Activated CD8-positive, alpha-beta memory T cell treated with anti-CD3 and anti-CD28 coated beads, Interleukin-2, amount 50 U/mL, for 24 hours (primary cell): ENCODE results near the gene CALML4.
"Not testable (repeated sequence)": the region's sequence is repeated elsewhere in the genome, so short reads cannot be mapped to it uniquely, and the experiment has no call there.

Experiments used
- DNase-seq: peaks from one replicate; pipeline ENCODE4 v3.0.0-alpha.2; 2020; ENCODE audit errors: extremely low read depth

The CALML4 gene, protein sequence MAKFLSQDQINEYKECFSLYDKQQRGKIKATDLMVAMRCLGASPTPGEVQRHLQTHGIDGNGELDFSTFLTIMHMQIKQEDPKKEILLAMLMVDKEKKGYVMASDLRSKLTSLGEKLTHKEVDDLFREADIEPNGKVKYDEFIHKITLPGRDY

DNA sequence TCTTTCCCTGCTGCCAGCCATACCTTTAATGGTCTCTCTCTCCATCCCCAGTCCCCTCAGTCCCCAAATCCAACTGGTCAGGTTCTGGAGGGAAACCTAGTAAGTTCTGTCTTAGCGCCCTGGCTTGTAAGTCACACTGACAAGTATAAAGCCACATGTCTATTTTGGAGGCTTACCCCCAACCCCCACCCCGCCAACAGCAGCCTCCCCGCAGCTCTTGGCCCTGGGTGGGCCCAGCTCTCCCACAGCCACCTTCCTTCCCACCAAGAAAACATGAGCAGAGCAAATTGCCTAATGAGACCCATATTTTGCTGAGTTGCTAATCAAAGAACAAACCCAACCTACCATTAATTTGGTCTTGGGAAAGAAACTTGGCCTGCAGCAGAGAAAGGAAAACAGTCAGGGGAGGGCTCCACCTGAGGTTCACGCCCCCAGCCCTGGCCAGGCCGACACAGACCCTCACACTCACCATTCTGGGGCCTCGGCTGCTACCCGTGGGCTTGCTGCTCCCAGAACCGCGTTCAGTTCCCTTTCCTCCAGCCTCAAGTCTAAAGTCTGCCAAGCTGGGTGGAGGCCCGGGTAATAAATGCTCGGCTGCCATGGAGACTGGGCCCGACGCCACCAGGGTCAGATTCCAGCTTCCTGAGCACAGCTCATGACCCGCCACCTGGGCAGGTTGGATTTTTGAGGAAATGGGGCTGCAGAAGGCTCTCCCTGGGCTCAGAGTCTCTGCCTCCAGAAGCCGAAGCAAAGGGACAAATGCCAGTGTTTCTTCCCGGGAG lies at the start of gene CALML4:
CALML4 (minus strand) TSS at position 557 of the 782 bp plus-strand sequence; CDS start at position 472, 85 bp downstream.
- no peak for DNase-seq

DNA sequence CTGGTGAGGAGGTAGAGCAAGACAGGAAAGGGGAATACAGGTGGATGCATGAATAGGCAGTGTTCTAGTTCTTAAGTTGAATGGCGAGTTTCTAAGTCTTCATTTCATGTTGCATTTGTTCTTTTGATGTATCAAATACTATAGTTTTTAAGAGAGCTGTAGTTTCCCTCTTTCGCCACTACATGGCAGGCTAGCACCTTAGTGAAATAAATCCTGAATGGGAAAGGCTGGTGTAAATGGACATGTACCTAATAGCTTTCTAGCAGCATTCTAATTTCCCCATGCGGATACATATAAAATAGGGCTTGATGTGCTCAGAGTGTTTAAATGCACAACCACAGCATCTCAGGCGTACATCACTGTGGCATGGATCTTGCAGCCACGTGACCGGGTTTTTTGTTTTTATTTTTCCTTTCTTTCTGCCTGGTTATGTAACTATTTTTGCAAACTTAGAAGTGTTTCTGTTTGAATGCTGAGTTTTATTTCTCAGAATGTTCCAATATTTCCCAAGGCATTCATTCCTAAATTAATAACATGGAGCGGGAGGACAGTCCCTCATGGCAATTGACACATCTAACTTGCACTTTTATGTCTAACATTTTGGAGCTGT lies 47.9 kb upstream of the CALML4 start:
- no peak for DNase-seq

DNA sequence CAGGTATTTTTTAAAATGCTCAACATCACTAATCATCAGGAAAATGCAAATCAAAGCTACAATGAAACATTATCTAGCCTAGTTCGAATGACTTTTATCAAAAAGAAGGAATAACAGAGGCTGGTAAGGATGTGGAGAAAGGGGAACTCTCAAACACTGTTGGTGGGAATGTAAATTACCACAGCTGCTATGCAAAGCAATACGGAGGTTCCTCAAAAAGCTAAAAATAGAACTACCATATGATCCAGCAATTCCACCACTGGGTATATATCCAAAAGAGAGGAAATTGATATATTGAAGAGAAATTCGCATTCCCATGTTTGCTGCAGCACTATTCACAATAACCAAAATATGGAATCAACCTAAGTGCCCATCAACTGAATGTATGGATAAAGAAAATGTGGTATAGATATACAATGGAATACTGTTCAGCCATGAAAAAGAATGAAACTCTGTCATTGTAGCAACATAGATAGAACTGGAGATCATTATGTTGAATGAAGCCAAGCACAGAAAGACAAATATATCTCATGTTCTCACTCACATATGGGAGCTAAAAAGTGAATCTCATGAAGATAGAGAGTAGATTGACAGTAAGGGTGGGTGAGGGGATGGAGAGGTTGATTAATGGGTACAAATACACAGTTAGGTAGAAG lies 44.1 kb upstream of the CALML4 start:
- no peak for DNase-seq

DNA sequence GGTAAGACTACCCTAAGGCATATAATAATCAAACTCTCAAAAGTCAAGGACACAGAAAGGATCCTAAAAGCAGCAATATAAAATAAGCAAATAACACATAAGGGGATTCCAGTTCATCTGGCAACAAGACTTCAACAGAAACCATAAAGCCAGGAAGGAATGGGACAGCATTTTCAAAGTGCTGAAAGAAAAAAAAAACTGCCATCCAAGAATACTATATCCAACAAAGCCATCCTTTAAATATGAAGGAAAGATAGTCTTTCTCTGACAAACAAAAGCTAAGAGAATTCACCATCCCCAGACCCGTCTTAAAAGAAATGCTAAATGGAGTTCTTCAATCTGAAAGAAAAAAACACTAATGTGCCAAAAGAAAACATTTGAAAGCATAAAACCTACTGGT lies 39.1 kb upstream of the CALML4 start:
- no peak for DNase-seq

DNA sequence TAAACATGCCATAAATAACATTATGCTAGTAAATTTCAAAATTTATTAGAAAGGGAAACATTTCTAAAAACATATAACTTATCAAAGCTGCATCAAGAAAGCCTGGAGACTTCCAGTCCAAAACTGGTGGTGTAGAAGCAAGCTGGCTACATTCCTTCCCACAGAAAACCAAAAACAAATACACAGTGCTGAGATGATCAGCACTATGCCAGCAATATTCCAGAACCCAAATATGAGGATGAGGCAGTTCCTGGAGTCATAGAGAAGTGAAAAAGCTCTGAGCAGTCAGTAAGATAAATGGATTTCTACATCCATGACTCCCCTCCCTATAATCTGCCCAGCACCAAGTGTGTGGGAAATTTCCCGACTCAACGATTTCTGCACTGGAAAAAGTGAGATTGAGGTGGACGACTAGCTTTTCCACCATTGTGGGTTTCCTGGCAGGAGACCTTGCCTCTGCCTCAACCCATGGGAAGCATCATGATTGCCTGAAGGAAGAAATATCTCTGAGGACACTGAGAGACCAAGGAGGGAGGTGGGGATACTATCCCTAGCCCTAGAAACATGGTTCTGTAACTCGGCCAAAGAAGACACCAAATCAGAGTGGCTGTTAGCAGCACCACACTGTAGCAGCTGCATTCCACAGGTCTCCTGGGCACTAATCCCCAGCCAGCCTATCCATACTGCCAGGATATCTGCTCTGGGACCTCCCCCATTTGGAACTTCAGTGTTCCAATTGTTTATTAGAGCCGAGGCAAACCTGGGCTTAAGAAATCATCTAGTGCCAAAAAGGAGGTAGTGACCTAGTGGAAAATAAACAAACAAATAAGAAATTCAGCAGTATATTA lies 36.2 kb upstream of the CALML4 start:
- DNase-seq, result no peak

DNA sequence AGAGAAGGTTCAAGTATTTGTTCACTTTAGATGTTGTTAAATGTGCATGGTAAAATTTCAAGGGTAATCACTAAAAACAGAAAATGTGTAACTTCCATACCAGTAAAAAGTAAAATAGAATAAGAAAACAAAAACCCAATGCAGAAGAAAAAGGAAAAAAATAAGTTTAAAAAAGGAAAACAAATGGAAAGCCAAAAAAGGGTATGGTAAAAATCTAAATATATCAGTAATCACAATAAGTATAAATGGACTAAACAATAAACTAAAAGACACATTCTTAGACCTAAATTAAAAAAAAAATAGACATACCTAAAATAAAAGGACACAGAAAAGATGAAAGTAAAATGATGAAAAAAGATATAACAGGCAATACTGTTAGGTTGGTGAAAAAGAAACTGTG lies 33.9 kb upstream of the CALML4 start:
- DNase-seq, result no peak

DNA sequence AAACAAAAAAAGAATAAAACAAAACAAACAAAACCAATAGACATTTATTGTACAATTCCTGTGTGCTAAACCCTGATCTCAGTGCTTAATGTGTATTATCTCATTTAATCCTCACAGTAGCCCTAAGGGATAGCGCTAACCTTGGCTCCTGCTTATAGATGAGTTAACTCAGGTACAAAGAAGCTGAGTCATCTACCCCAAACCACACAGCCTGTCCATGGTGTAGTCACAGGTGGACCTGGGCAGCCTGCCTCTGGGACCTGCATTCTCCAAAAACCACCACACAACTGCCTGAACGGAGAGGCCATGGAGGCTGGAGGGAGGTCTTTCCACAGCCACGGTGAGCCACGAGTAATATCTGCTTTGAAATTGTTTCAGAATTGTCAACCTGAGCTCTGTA lies 29.9 kb upstream of the CALML4 start:
- no peak for DNase-seq

DNA sequence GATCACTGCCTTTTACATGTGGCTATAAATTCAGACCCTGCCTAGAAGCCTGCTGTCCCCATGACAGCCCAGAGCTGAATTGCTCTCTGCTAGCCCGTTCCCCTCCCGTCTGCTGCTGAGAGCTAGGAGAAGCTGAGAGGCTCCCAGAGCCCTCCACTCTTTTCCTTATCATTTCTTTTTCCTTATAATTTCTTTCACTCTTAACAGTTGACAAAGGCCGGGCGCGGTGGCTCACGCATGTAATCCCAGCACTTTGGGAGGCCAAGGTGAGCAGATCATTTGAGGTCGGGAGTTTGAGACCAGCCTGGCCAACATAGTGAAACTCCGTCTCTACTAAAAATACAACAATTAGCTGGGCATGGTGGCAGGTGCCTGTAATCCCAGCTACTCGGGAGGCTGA lies 29.4 kb upstream of the CALML4 start:
- DNase-seq, result not testable (repeated sequence)

DNA sequence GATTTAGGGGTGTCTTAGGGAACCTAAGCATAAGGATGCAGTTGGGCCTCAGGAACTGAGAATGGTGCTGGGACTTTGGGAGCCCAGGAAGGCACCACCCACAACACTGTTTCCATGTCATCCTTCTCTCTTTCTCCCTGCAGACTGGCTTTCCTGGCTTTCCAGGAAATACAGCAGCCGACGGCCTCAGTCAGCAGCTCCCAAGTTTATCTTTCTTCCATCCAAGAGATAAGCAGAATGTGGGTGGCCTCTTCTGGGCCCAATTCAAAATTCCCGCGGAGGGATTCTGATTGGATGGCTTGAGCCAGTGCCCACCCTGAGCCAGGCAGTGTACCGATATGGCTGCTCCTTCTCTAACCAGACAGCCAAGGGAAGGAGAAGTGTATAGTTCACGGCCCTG lies 28.9 kb upstream of the CALML4 start:
- no peak for DNase-seq

DNA sequence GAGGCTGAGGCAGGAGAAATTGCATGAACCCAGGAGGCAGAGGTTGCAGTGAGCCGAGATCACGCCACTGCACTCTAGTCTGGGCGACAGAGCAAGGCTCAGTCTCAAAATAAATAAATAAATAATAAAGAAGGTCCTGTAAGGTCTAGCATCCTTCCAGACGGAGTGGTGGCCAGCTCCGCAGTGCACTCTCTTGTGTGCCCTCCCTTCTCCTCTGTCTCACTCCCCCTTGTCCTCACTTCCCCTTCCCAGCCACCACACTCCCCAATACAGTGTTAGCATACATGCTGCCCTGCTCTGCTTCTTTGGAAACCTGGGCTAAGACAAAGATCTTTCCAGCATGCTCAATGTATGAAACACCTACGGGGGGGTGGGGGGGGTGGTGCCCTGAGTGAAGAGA lies 27.8 kb upstream of the CALML4 start:
- no peak for DNase-seq

DNA sequence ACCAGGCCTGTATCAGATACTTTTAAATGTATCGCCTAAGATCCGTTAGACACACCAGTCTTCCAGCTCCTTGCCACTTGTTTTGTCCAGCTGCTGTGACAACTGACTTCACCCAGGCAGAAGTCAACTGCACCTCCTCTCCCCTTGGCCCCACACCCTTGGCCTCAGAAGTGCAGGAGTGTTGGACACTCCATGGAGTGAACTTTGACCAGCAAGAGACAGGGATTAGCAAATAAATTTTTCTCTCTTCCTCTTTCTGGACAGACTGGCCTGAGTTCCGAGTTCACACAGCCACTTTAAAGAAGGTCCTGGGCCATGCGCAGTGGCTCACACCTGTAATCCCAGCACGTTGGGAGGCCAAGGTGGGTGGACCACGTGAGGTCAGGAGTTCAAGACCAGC lies 27.3 kb upstream of the CALML4 start:
- no peak for DNase-seq

DNA sequence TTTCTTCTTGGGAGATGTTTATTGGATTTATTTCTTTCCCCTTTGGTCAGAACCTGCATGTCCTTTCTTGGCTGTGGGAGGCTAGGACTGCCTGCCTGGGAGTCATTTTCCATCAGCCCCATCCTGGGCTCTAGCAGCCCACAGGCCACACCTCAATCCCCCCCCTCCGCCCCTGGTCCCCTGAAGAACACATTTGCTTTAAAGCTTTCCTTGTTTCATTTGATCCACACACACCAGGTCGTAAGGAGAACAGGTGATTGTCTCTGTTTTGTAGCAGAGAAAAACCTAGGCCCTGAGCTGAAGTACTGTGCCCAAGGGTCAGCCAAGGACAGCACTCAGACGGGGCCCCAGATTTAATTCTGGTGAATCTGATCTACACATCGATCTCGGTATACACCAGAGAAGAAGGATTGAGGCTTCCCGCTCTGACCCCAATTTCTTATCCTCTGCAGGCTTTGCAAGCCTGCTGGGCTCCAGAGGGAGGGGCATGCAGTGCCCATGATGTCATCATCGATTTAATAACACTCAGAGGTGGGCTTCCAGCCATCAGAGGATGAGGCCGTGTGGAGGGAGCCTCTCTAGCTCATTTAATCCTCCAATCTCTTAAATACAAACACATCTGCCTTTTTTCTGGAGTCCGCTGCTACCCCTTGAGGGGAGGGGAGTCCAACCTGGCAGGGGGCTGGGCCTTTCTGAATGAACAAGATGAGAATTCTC lies 26.1 kb upstream of the CALML4 start:
- no peak for DNase-seq

DNA sequence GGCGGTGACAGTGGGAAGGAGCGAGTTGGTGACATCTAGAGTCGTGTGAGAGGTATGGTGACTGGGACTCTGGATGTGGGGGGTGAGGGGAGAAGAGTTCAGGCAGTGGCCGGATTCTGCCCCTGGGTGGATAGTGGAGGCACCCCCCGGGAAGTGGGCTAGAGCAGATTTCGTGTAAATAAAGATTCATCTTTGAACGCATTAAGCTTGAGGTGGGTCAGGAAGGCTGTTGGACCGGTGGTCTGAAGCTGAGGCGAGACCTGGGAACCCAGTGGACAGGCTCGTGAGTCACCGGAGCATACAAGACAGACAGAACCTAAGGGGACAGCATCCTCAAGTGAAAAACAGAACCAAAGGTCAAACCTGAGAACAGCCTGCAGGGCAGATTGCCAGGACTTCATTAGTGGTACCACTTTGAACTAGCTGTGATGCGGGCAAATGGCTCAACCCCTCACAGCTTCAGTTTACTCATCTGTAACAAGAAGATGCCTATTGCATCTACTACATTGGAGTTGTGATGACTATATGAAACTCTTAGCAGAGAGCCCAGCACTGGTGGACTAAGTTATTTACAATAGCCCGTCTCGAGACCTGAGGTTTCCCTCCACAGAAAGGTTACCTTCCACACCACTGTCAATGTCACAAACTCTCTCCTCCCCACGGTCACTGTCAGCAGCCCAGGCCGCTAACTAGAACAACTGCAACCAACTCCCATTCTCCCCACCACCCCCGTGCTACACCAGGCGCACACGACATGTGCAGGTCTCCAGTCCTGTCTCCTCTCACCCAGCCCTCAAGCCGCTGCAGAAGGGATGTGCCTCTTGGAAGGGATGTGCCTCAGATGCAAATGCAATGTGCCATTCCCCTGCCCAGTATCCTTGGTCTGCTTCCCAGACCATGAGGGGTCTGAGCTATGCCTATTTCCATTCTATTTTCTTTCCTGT lies 25.3 kb upstream of the CALML4 start:
- no peak for DNase-seq

DNA sequence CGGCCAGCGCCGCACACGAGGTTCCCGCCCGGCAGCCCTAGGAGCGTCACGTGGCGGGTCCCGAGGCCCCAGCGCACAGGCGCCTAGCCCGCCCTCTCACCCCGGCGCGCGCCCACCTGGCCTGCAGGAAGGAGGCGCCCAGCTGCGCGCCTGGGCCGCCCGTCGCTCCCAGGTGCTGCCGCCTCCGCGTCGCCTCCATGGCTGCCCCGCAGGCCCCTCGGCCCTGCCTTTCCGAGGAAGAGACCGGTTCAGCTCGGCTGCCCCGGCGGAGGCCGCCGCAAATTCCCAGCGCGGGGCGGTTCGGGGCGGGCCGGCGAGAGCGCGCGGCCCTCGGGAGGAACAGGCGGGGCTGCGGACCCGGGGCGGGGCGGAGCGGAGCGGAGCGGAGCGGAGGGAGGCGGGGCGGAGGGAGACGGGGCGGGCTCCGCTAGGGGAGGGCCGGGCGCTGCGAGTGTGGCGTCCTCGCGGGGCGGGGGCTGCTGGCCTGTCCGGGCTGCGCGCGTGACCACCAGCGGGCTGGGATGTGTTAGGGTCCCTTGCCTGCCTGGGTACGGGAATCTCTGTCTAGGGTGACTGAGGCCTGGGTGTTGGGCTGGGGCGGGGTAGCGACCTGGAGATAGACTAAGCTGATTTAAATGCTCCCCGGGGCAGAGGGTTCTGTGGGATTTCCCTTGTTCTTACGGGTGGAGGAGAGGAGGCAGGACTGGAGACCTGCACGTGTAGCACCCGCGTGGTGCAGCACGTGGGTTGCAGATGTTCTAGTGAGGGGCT lies 24.4 kb upstream of the CALML4 start, which contains the start of gene CLN6:
CLN6 (minus strand) TSS at position 343 of the 771 bp plus-strand sequence; CDS start at position 199, 144 bp downstream.
- no peak for DNase-seq

DNA sequence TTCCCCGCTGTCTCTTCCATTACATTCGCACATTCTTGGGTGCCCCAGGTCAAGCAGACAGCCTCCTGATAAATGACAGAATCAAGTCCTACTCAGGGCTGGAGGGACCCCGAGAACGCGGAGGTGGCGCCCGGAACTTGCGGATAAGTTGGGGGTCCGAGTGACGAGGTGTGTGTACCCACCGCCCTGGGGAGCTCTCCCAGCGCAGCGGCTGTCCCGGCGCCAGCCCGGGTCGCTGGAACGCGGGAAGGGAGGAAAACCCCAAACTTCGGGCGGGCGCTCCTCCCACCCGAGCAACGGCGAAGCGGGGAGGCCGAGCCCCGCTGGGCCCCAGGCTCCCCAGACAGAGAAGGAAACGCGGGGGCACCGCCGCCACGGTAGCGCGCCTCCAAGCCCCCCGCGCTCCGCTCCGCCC lies 23.8 kb upstream of the CALML4 start:
- no peak for DNase-seq

DNA sequence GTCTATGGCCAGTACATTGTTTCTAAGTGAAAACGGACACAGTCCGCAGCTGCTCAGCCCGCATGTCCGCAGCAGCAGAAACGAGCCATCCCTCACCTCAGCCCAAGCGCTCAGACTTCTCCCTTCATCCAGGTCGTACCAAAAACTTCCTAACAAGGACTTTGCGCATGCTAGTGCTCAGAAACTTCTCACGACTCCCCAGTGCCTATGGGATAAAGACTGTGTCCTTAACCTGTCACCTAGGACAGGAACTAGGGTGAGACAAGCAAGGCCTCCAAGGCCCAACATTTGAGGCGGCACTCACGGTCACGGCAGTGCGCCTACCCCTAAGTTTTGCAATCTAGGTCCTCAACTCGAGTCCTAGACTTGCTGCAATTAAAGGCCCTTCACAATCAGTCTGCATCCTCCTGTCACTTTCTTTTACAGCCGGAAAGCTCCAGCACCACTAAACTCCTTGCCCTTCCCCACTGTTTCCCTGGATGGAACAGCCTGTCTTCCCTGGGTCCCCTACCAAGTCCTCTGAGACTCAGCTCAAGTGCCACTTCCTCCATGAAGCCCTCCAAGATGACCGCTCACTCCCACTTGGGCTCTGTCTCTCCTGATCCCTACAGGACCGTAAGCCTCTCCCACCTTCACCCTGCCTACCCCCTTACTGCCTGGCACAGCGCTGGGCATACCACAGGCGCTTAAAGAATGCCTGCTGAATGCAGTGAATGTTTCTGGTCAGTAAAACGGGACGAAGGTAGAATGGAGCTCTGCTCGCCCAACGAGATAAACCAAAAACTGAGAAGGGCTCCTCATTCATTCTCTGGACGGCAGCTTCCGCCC lies 23.2 kb upstream of the CALML4 start:
- DNase-seq, result no peak

DNA sequence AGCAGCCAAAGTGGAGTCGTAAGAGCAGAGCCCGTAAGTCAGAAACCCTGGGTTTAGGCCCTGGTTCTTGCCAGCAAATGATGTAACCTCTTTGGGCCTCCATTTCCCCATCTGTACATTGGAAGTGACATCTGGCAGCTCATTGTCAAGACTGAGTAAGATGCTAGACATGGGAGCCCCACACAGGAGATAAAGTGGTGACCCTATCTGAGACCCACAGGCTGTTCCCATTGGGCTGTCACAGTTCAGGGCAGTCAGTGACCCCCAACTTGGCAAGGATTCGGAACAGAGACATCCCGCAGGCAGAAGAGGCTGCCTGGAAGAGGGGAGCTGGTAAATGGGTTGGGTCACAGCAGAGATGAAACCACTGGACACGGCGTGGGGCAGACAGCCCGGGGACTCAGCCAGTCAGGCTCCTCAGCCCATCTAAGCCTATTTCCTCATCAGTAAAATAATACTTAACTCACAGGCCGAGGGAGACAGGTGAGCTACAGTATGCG lies 22.6 kb upstream of the CALML4 start:
- no peak for DNase-seq

DNA sequence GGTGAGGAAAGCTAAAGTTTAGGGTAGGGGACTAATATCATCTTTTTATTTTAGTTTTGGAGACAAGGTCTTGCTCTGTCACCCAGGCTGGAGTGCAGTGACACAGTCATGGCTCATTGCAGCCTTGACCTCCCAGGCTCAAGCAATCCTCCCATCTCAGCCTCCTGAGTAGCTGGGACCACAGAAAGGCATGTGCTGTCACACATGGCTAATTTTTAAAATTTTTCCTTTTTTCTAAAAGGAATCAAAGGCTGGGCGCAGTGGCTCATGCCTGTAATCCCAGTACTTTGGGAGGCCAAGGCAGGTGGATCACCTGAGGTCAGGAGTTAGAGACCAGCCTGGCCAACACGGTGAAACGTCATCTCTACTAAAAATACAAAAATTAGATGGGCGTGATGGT lies 20.3 kb upstream of the CALML4 start:
- not testable (repeated sequence) for DNase-seq
